ENCODE data around the gene FKRP. TPM values are rescaled to one million over a fixed set of nuclear protein-coding genes. Genes with fewer than 3 reads are reported as not detected.
A peak's percentile ranks its signal among the peaks of the same experiment; 100 is the strongest.

The FKRP gene
- total and polyA plus RNA-seq, 3 donors from 2014 or later = 22.9 to 37.2 (median 33.0) TPM

- intact Hi-C loops (cut with DNase I; ENCODE audit: low total_unique reads) = no loop called here
- 79 to 83% methylated on average over 6 to 11 of the region's 11 CpGs for WGBS, 2 donors
- H3K27me3 ChIP-seq = no peaks in the 10 kb centered on the region
- peak overlapping the region; percentile 18 to 56 for H3K27ac ChIP-seq
- no peaks in the 10 kb centered on the region for H3K36me3 ChIP-seq (ENCODE audit: low read depth, missing control alignments)
- peaks cover 15% of the 10 kb centered on the region for H3K4me1 ChIP-seq
- no peak overlapping the region for H3K4me3 ChIP-seq
- H3K9me3 ChIP-seq = no peaks in the 10 kb centered on the region
- no peak for TF ChIP-seq POLR2A (IDR thresholded peaks at IDR 0.05)
- TF ChIP-seq CTCF (IDR thresholded peaks at IDR 0.05) = no peak
- DNase-seq = no peak
These were observed 18.1 kb upstream of the FKRP start for GRCh38 chr19:46727757-46728156.

- no peaks in the 10 kb centered on the region for H3K27me3 ChIP-seq
- DNase-seq = no peak
- peaks cover 15% of the 10 kb centered on the region for H3K4me1 ChIP-seq
- TF ChIP-seq CTCF (IDR thresholded peaks at IDR 0.05) (no peak), POLR2A (IDR thresholded peaks at IDR 0.05) (no peak)
- H3K36me3 ChIP-seq (ENCODE audit: low read depth, missing control alignments) = no peaks in the 10 kb centered on the region
- intact Hi-C loops (cut with DNase I; ENCODE audit: low total_unique reads) = no loop called here
- H3K9me3 ChIP-seq = no peaks in the 10 kb centered on the region
- no peak overlapping the region for H3K4me3 ChIP-seq
- H3K27ac ChIP-seq = peak overlapping the region; percentile 18 to 56
- 44 to 53% methylated on average over 8 to 13 of the region's 14 CpGs for WGBS, 2 donors
These were observed 17.6 kb upstream of the FKRP start for GRCh38 chr19:46728208-46728607.

GRCh38 chr19:46728693-46729339 is 17.0 kb upstream of the FKRP start:
- 40 to 100% methylated on average over 1 to 20 of the region's 20 CpGs for WGBS, 2 donors
- Histone ChIP-seq H3K4me3 (no peak overlapping the region), H3K27ac (peak overlapping the region in 1 of 2 donors; percentile 56), H3K36me3 (ENCODE audit: low read depth, missing control alignments) (no peaks in the 10 kb centered on the region), H3K27me3 (no peaks in the 10 kb centered on the region), H3K9me3 (no peaks in the 10 kb centered on the region), H3K4me1 (peaks cover 15% of the 10 kb centered on the region)
- DNase-seq = peak; percentile 77
- TF ChIP-seq POLR2A (IDR thresholded peaks at IDR 0.05) = no peak
- TF ChIP-seq CTCF (IDR thresholded peaks at IDR 0.05) = peak; percentile 78 to 91 (median 78)
- intact Hi-C loops (cut with DNase I; ENCODE audit: low total_unique reads) = no loop called here

GRCh38 chr19:46729696-46730095 is 16.2 kb upstream of the FKRP start:
- no peaks in the 10 kb centered on the region for H3K9me3 ChIP-seq
- H3K27me3 ChIP-seq = no peaks in the 10 kb centered on the region
- no peak overlapping the region for H3K27ac ChIP-seq
- H3K4me3 ChIP-seq = no peak overlapping the region
- H3K4me1 ChIP-seq = peaks cover 15% of the 10 kb centered on the region
- TF ChIP-seq POLR2A (IDR thresholded peaks at IDR 0.05) = no peak
- no peak for TF ChIP-seq CTCF (IDR thresholded peaks at IDR 0.05)
- intact Hi-C loops (cut with DNase I; ENCODE audit: low total_unique reads) = no loop called here
- H3K36me3 ChIP-seq (ENCODE audit: low read depth, missing control alignments) = no peaks in the 10 kb centered on the region
- DNase-seq = no peak
- 88% methylated on average over 7 of the region's 7 CpGs for WGBS, 2 donors

- 90 to 97% methylated on average over 5 to 9 of the region's 9 CpGs for WGBS, 2 donors
- Histone ChIP-seq H3K9me3 (no peaks in the 10 kb centered on the region), H3K36me3 (ENCODE audit: low read depth, missing control alignments) (no peaks in the 10 kb centered on the region), H3K27me3 (no peaks in the 10 kb centered on the region), H3K4me1 (peaks cover 15% of the 10 kb centered on the region), H3K4me3 (no peak overlapping the region), H3K27ac (no peak overlapping the region)
- TF ChIP-seq POLR2A (IDR thresholded peaks at IDR 0.05) (no peak), CTCF (IDR thresholded peaks at IDR 0.05) (no peak)
- intact Hi-C loops (cut with DNase I; ENCODE audit: low total_unique reads) = no loop called here
- no peak for DNase-seq
These were observed 15.7 kb upstream of the FKRP start for GRCh38 chr19:46730187-46730586.

All from testis (tissue), 3 donors.